Stomach (tissue), 4 donors: Measurements from ENCODE around the gene CCDC80.

Source experiments
- CTCF ChIP-seq, 7 experiments: fragments of 450-650 bp in 4 of 7; fragments of 200-600 bp in 3 of 7; sonication (generic) in 3 of 7; IDR thresholded peaks; one replicate each; pipeline ENCODE4 v1.5.1; 2016 to 2019; ENCODE audit warnings: antibody characterized with exemption in 7 of 7, control low read depth in 2 of 7, mild to moderate bottlenecking in 1 of 7
- POLR2A ChIP-seq, 4 donors: fragments of 450-650 bp; IDR thresholded peaks; one replicate each; pipeline ENCODE4 v1.6.1; 2016; ENCODE audit warnings: antibody characterized with exemption in 4 of 4, control low read depth in 2 of 4, mild to moderate bottlenecking in 1 of 4, moderate library complexity in 1 of 4
- POLR2AphosphoS5 ChIP-seq, 3 donors: sonication (generic); formaldehyde crosslinking; IDR thresholded peaks; one replicate each; pipeline ENCODE4 v1.6.1; 2016; ENCODE audit warnings: antibody characterized with exemption in 3 of 3

DNA sequence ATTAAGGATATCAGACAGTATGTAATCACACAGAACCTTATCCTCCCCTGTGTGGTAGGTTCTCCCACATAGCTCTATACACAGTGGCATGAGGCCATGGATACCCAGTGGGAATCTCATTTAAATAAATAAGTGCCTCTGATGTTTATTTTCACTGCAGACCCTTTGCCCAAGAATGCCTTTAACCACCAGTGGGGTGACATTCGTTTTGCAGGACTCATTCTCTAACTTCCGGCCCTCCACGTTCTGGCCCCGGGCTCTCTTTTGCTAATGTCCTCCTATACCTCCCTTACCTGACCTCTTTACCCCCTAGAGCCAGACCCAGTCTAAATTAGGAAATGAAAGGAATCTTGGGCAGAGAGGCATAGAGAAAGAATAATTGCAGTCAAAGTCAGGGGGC is 8.3 kb downstream of the CCDC80 start:
- TF ChIP-seq CTCF (IDR thresholded peaks at IDR 0.05) (no peak), POLR2A (IDR thresholded peaks at IDR 0.05) (no peak), POLR2AphosphoS5 (IDR thresholded peaks at IDR 0.05) (no peak)
